ENCODE measurements around the gene ETS1.

GRCh38 chr11:128481135-128481534, 106.2 kb downstream of the ETS1 start:
- TF ChIP-seq CTCF (IDR thresholded peaks at IDR 0.05; ENCODE audit: low read depth, low read length): no peak
- TF ChIP-seq EZH2phosphoT487 (IDR thresholded peaks at IDR 0.05; ENCODE audit: low read depth): no peak
